B cell (primary cell): ENCODE data around the gene PTN.

Experiments
- CTCF ChIP-seq: fragments of 200-600 bp; IDR thresholded peaks from one replicate; pipeline ENCODE4 v1.8.0; 2022; ENCODE audit warnings: antibody characterized with exemption, mild to moderate bottlenecking
- EZH2 ChIP-seq: IDR thresholded peaks from 2 replicates; pipeline ENCODE4 v1.6.1; 2012; ENCODE audit warnings: borderline replicate concordance, low read depth, mild to moderate bottlenecking, moderate library complexity, low read length; ENCODE audit not compliant: insufficient read depth, poor library complexity, severe bottlenecking

- no peak for TF ChIP-seq CTCF
- TF ChIP-seq EZH2, result no peak
Measured at GRCh38 chr7:137335814-137336213, 7.7 kb downstream of the PTN start.
